ES-I3 (cell line): ENCODE results near the gene INKA2.

Source experiments
- H3K36me3 ChIP-seq: 2 replicates; pipeline ENCODE4 v1.6.1; 2013; ENCODE audit warnings: mild to moderate bottlenecking, low read length, control low read depth, moderate library complexity; ENCODE audit not compliant: insufficient read depth
- H3K4me1 ChIP-seq: 2 replicates; pipeline ENCODE4 v1.6.1; 2013; ENCODE audit warnings: mild to moderate bottlenecking, control low read depth, low read length; ENCODE audit not compliant: insufficient read depth
- H3K9ac ChIP-seq: 2 replicates; pipeline ENCODE4 v1.6.1; 2013; ENCODE audit warnings: low read depth, mild to moderate bottlenecking, low read length, moderate library complexity
- H3K9me3 ChIP-seq: 2 replicates; pipeline ENCODE4 v1.6.1; 2013; ENCODE audit warnings: mild to moderate bottlenecking, low read length, moderate library complexity; ENCODE audit not compliant: control insufficient read depth, insufficient read depth

INKA2 gene

GRCh38 chr1:111719135-111719534 is 20.1 kb downstream of the INKA2 start:
- no peak overlapping the region for H3K9ac ChIP-seq
- H3K9me3 ChIP-seq, result no peaks in the 10 kb centered on the region
- H3K36me3 ChIP-seq, result no peaks in the 10 kb centered on the region; the same call in 1 of the 2 replicates
- peaks cover 17% of the 10 kb centered on the region for H3K4me1 ChIP-seq

GRCh38 chr1:111717450-111717849 is 21.7 kb downstream of the INKA2 start:
- no peak overlapping the region for H3K9ac ChIP-seq
- peaks cover 17% of the 10 kb centered on the region for H3K4me1 ChIP-seq
- H3K9me3 ChIP-seq, result no peaks in the 10 kb centered on the region
- no peaks in the 10 kb centered on the region; the same call in 1 of the 2 replicates for H3K36me3 ChIP-seq

GRCh38 chr1:111716333-111716732 is 22.9 kb downstream of the INKA2 start:
- H3K36me3 ChIP-seq, result no peaks in the 10 kb centered on the region; the same call in 1 of the 2 replicates
- peaks cover 11% of the 10 kb centered on the region for H3K4me1 ChIP-seq
- H3K9ac ChIP-seq, result no peak overlapping the region
- H3K9me3 ChIP-seq, result no peaks in the 10 kb centered on the region

- Histone ChIP-seq H3K9ac (no peak overlapping the region), H3K4me1 (no peaks in the 10 kb centered on the region), H3K36me3 (no peaks in the 10 kb centered on the region), H3K9me3 (0 out of 2 replicates have a peak, but pooled peaks cover 5% of the 10 kb centered on the region)
Measured at GRCh38 chr1:111709986-111710385, 29.2 kb downstream of the INKA2 start.

GRCh38 chr1:111707906-111708305 is 31.3 kb downstream of the INKA2 start:
- 0 out of 2 replicates have a peak, but pooled peaks cover 5% of the 10 kb centered on the region for H3K9me3 ChIP-seq
- no peak overlapping the region for H3K9ac ChIP-seq
- H3K4me1 ChIP-seq, result no peaks in the 10 kb centered on the region
- no peaks in the 10 kb centered on the region for H3K36me3 ChIP-seq

- H3K4me1 ChIP-seq, result no peaks in the 10 kb centered on the region
- no peaks in the 10 kb centered on the region; the same call in 1 of the 2 replicates for H3K36me3 ChIP-seq
- 0 out of 2 replicates have a peak, but pooled peaks cover 5% of the 10 kb centered on the region for H3K9me3 ChIP-seq
- H3K9ac ChIP-seq, result no peak overlapping the region
Measured at GRCh38 chr1:111706921-111707320, 32.3 kb downstream of the INKA2 start.

GRCh38 chr1:111705841-111706240 is 33.4 kb downstream of the INKA2 start:
- Histone ChIP-seq H3K4me1 (no peaks in the 10 kb centered on the region), H3K36me3 (no peaks in the 10 kb centered on the region; the same call in none of the 2 replicates), H3K9me3 (0 out of 2 replicates have a peak, but pooled peaks cover 5% of the 10 kb centered on the region), H3K9ac (no peak overlapping the region)

GRCh38 chr1:111704776-111705175 is 34.4 kb downstream of the INKA2 start:
- Histone ChIP-seq H3K9me3 (0 out of 2 replicates have a peak, but pooled peaks cover 5% of the 10 kb centered on the region), H3K36me3 (no peaks in the 10 kb centered on the region; the same call in none of the 2 replicates), H3K4me1 (no peaks in the 10 kb centered on the region), H3K9ac (no peak overlapping the region)

GRCh38 chr1:111704240-111704639 is 35.0 kb downstream of the INKA2 start:
- Histone ChIP-seq H3K36me3 (no peaks in the 10 kb centered on the region; the same call in none of the 2 replicates), H3K4me1 (no peaks in the 10 kb centered on the region), H3K9me3 (0 out of 2 replicates have a peak, but pooled peaks cover 5% of the 10 kb centered on the region), H3K9ac (no peak overlapping the region)

GRCh38 chr1:111702504-111703050 is 36.6 kb downstream of the INKA2 start:
- no peaks in the 10 kb centered on the region; the same call in none of the 2 replicates for H3K36me3 ChIP-seq
- H3K9me3 ChIP-seq, result 0 out of 2 replicates have a peak, but pooled peaks cover 3% of the 10 kb centered on the region
- no peak overlapping the region for H3K9ac ChIP-seq

GRCh38 chr1:111699268-111699667 is 39.9 kb downstream of the INKA2 start:
- no peaks in the 10 kb centered on the region; the same call in none of the 2 replicates for H3K36me3 ChIP-seq
- H3K4me1 ChIP-seq, result no peaks in the 10 kb centered on the region
- no peak overlapping the region for H3K9ac ChIP-seq
- no peaks in the 10 kb centered on the region for H3K9me3 ChIP-seq

More at GRCh38 chr1:111702504-111703050, 36.6 kb downstream of the INKA2 start:
- no peaks in the 10 kb centered on the region for H3K4me1 ChIP-seq

GRCh38 chr1:111696330-111696729 is 42.9 kb downstream of the INKA2 start:
- H3K36me3 ChIP-seq, result no peaks in the 10 kb centered on the region; the same call in 1 of the 2 replicates

GRCh38 chr1:111695801-111696200 is 43.4 kb downstream of the INKA2 start:
- Histone ChIP-seq H3K36me3 (no peaks in the 10 kb centered on the region; the same call in 1 of the 2 replicates), H3K9me3 (no peaks in the 10 kb centered on the region), H3K4me1 (no peaks in the 10 kb centered on the region), H3K9ac (no peak overlapping the region)

More at GRCh38 chr1:111696330-111696729, 42.9 kb downstream of the INKA2 start:
- no peak overlapping the region for H3K9ac ChIP-seq
- no peaks in the 10 kb centered on the region for H3K4me1 ChIP-seq
- H3K9me3 ChIP-seq, result no peaks in the 10 kb centered on the region

GRCh38 chr1:111691886-111692285 is 47.3 kb downstream of the INKA2 start:
- Histone ChIP-seq H3K4me1 (no peaks in the 10 kb centered on the region), H3K9me3 (no peaks in the 10 kb centered on the region), H3K36me3 (no peaks in the 10 kb centered on the region), H3K9ac (no peak overlapping the region)

GRCh38 chr1:111690306-111690617 is 48.9 kb downstream of the INKA2 start:
- H3K36me3 ChIP-seq, result no peaks in the 10 kb centered on the region
- H3K9ac ChIP-seq, result no peak overlapping the region
- H3K9me3 ChIP-seq, result no peaks in the 10 kb centered on the region
- no peaks in the 10 kb centered on the region for H3K4me1 ChIP-seq
